Right lobe of liver (tissue), 4 donors: Measurements from ENCODE around the gene TNFRSF25.

Source experiments
- CTCF ChIP-seq, 4 donors: fragments of 200-600 bp in 3 of 4; fragments of 450-650 bp in 1 of 4; IDR thresholded peaks; one replicate each; pipeline versions ENCODE4 v1.5.1 to v1.8.0; 2016 to 2022; ENCODE audit warnings: antibody characterized with exemption in 4 of 4, mild to moderate bottlenecking in 2 of 4
- POLR2A ChIP-seq: fragments of 450-650 bp; IDR thresholded peaks from one replicate; pipeline ENCODE4 v1.6.1; 2017; ENCODE audit warnings: antibody characterized with exemption, mild to moderate bottlenecking
- donor health status: DM: no; HTN: no; CAD: no.
- donor health status: DM: no; HTN: no; CAD: no.
- donor health status: DM: no; HTN: yes; CAD: no.

- TF ChIP-seq CTCF (IDR thresholded peaks at IDR 0.05) (no peak), POLR2A (no peak)
Observed at GRCh38 chr1:6444377-6444776, 21.6 kb downstream of the TNFRSF25 start.
